Measurements from ENCODE around the gene GMPPA. TPM values are rescaled to one million over a fixed set of nuclear protein-coding genes. Genes with fewer than 3 reads are reported as not detected.

GMPPA gene
- total and polyA plus RNA-seq, 4 donors: 20.2 to 59.4 (median 43.4) TPM

DNA sequence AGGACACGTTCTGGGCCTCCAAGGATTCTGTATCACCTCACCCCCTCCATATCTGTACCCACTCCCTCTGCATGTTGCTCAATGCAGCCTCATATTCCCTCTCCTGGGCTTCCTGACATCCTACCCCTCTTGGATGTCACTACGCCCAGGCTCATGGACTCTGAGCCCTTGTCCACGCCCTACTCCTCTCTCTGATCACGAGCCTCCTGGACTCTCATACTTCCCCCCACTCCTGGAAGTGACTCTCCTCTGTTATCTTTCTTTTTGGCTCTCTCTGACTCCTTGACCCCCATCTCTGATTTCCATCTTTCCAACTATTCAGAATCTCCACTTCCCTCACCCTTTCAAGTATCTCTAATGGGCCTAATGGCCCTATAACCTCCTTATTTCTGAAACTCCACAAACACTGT, 47.3 kb downstream of the GMPPA start:
- no peaks in the 10 kb centered on the region for H3K9me3 ChIP-seq (ENCODE audit: control insufficient read depth in 4 of 4, low read length in 3 of 4)
- 71% methylated on average over 4 of the region's 4 CpGs for WGBS
- no peak overlapping the region for H3K27ac ChIP-seq (ENCODE audit: low read depth in 1 of 2, low read length in 2 of 2)
- H3K4me1 ChIP-seq (ENCODE audit: control insufficient read depth in 4 of 4, insufficient read depth in 4 of 4, low read length in 3 of 4): peaks cover 14 to 25% (median 19%) of the 10 kb centered on the region in 4 donors
- no peak for DNase-seq (ENCODE audit: low spot score)
- TF ChIP-seq FOXA2 (IDR thresholded peaks at IDR 0.05) (no peak), TAF1 (conservative IDR thresholded peaks at IDR 0.05) (no peak), JUND (IDR thresholded peaks at IDR 0.05) (no peak), EGR1 (IDR thresholded peaks at IDR 0.05; ENCODE audit: low read depth in 2 of 2) (no peak), FOXA1 (IDR thresholded peaks at IDR 0.05) (no peak), HNF4G (IDR thresholded peaks at IDR 0.05) (no peak), RAD21 (IDR thresholded peaks at IDR 0.05) (no peak), YY1 (IDR thresholded peaks at IDR 0.05) (no peak)
- TF ChIP-seq, protein P1, sequence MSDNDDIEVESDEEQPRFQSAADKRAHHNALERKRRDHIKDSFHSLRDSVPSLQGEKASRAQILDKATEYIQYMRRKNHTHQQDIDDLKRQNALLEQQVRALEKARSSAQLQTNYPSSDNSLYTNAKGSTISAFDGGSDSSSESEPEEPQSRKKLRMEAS (IDR thresholded peaks at IDR 0.05): no peak
- TF ChIP-seq, protein P2, sequence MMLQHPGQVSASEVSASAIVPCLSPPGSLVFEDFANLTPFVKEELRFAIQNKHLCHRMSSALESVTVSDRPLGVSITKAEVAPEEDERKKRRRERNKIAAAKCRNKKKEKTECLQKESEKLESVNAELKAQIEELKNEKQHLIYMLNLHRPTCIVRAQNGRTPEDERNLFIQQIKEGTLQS (IDR thresholded peaks at IDR 0.05): no peak
- H3K9ac ChIP-seq (ENCODE audit: low read depth in 1 of 2, low read length in 2 of 2): no peak overlapping the region
- H3K36me3 ChIP-seq (ENCODE audit: control insufficient read depth in 4 of 4, insufficient read depth in 3 of 4, low read depth in 1 of 4, low read length in 3 of 4): peaks cover under 1 to 2% (median 2%) of the 10 kb centered on the region in 4 donors
- H3K27me3 ChIP-seq (ENCODE audit: control insufficient read depth in 4 of 4, insufficient read depth in 4 of 4, low read length in 3 of 4): no peaks in the 10 kb centered on the region
- no peak overlapping the region for H3K4me3 ChIP-seq (ENCODE audit: low read depth in 1 of 3, low read length in 3 of 3)

DNA sequence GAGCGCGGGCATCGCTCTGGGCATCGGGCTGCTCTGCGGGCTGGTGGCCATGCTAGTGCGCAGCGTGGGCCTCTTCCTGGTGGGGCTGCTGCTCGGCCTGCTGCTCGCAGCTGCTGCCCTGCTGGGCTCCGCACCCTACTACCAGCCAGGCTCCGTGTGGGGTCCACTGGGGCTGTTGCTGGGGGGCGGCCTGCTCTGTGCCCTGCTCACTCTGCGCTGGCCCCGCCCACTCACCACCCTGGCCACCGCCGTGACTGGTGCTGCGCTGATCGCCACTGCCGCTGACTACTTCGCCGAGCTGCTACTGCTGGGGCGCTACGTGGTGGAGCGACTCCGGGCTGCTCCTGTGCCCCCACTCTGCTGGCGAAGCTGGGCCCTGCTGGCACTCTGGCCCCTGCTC, 48.9 kb downstream of the GMPPA start:
- no peak for DNase-seq (ENCODE audit: low spot score)

More for the DNA sequence above, 48.9 kb downstream of the GMPPA start:
- Histone ChIP-seq H3K4me3 (ENCODE audit: low read depth in 1 of 3, low read length in 3 of 3) (no peak overlapping the region), H3K36me3 (ENCODE audit: control insufficient read depth in 4 of 4, insufficient read depth in 3 of 4, low read depth in 1 of 4, low read length in 3 of 4) (no peaks in the 10 kb centered on the region), H3K27me3 (ENCODE audit: control insufficient read depth in 4 of 4, insufficient read depth in 4 of 4, low read length in 3 of 4) (peaks cover 0 to 2% (median 0%) of the 10 kb centered on the region in 4 donors), H3K27ac (ENCODE audit: low read depth in 1 of 2, low read length in 2 of 2) (no peak overlapping the region), H3K9me3 (ENCODE audit: control insufficient read depth in 4 of 4, low read length in 3 of 4) (no peaks in the 10 kb centered on the region), H3K4me1 (ENCODE audit: control insufficient read depth in 4 of 4, insufficient read depth in 4 of 4, low read length in 3 of 4) (peaks cover 9 to 23% (median 14%) of the 10 kb centered on the region in 4 donors), H3K9ac (ENCODE audit: low read depth in 1 of 2, low read length in 2 of 2) (no peak overlapping the region)
- TF ChIP-seq, protein P3, sequence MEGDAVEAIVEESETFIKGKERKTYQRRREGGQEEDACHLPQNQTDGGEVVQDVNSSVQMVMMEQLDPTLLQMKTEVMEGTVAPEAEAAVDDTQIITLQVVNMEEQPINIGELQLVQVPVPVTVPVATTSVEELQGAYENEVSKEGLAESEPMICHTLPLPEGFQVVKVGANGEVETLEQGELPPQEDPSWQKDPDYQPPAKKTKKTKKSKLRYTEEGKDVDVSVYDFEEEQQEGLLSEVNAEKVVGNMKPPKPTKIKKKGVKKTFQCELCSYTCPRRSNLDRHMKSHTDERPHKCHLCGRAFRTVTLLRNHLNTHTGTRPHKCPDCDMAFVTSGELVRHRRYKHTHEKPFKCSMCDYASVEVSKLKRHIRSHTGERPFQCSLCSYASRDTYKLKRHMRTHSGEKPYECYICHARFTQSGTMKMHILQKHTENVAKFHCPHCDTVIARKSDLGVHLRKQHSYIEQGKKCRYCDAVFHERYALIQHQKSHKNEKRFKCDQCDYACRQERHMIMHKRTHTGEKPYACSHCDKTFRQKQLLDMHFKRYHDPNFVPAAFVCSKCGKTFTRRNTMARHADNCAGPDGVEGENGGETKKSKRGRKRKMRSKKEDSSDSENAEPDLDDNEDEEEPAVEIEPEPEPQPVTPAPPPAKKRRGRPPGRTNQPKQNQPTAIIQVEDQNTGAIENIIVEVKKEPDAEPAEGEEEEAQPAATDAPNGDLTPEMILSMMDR (IDR thresholded peaks at IDR 0.05; ENCODE audit: low read depth, low read length, missing input control): no peak
- no peak for TF ChIP-seq SP1 (IDR thresholded peaks at IDR 0.05)
- no peak for TF ChIP-seq HNF4A (conservative IDR thresholded peaks at IDR 0.05)
- TF ChIP-seq RAD21 (IDR thresholded peaks at IDR 0.05): no peak
- no peak for TF ChIP-seq FOXA2 (IDR thresholded peaks at IDR 0.05)
- TF ChIP-seq, protein P4, sequence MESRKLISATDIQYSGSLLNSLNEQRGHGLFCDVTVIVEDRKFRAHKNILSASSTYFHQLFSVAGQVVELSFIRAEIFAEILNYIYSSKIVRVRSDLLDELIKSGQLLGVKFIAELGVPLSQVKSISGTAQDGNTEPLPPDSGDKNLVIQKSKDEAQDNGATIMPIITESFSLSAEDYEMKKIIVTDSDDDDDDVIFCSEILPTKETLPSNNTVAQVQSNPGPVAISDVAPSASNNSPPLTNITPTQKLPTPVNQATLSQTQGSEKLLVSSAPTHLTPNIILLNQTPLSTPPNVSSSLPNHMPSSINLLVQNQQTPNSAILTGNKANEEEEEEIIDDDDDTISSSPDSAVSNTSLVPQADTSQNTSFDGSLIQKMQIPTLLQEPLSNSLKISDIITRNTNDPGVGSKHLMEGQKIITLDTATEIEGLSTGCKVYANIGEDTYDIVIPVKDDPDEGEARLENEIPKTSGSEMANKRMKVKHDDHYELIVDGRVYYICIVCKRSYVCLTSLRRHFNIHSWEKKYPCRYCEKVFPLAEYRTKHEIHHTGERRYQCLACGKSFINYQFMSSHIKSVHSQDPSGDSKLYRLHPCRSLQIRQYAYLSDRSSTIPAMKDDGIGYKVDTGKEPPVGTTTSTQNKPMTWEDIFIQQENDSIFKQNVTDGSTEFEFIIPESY (IDR thresholded peaks at IDR 0.05): no peak
- TF ChIP-seq JUND (IDR thresholded peaks at IDR 0.05): no peak
- no peak for TF ChIP-seq EGR1 (IDR thresholded peaks at IDR 0.05; ENCODE audit: low read depth in 2 of 2)
- no peak for TF ChIP-seq NR2F2 (IDR thresholded peaks at IDR 0.05)
- no peak for TF ChIP-seq HNF4G (IDR thresholded peaks at IDR 0.05)
- TF ChIP-seq, protein P2 (IDR thresholded peaks at IDR 0.05): no peak
- TF ChIP-seq RXRA (IDR thresholded peaks at IDR 0.05): no peak
- WGBS: 96% methylated on average over 26 of the region's 26 CpGs

Measured in liver (tissue), 9 donors.